Nephron (organoid): Measurements from ENCODE around the gene CD151.

Experiments used
- H3K27ac Mint-ChIP-seq, 3 experiments: 2 replicates each; pipeline ENCODE4 v1.8.0; 2020; ENCODE audit warnings: mixed read lengths in 3 of 3, mild to moderate bottlenecking in 2 of 3, moderate library complexity in 1 of 3
- H3K27me3 Mint-ChIP-seq: 2 replicates; pipeline ENCODE4 v1.8.0; 2021; ENCODE audit warnings: low read depth, mild to moderate bottlenecking, moderate library complexity, mixed read lengths
- H3K36me3 Mint-ChIP-seq: 2 replicates; pipeline ENCODE4 v1.8.0; 2020; ENCODE audit warnings: low read depth, mixed read lengths
- H3K4me1 Mint-ChIP-seq: 2 replicates; pipeline ENCODE4 v1.8.0; 2020; ENCODE audit warnings: mixed read lengths
- H3K4me3 Mint-ChIP-seq, 3 experiments: 2 replicates each; pipeline ENCODE4 v1.8.0; 2020; ENCODE audit warnings: mild to moderate bottlenecking in 3 of 3, mixed read lengths in 3 of 3, moderate library complexity in 2 of 3
- H3K9me3 Mint-ChIP-seq: 2 replicates; pipeline ENCODE4 v1.8.0; 2020; ENCODE audit warnings: mixed read lengths
- TF ChIP-seq, protein P1 (sequence below), 3 experiments: fragments of 200-600 bp; sonication (generic); IDR thresholded peaks; one replicate each; pipeline ENCODE4 v1.5.0; 2021; ENCODE audit warnings: antibody characterized with exemption in 3 of 3; ENCODE audit not compliant: unreplicated experiment in 3 of 3

The CD151 gene

DNA sequence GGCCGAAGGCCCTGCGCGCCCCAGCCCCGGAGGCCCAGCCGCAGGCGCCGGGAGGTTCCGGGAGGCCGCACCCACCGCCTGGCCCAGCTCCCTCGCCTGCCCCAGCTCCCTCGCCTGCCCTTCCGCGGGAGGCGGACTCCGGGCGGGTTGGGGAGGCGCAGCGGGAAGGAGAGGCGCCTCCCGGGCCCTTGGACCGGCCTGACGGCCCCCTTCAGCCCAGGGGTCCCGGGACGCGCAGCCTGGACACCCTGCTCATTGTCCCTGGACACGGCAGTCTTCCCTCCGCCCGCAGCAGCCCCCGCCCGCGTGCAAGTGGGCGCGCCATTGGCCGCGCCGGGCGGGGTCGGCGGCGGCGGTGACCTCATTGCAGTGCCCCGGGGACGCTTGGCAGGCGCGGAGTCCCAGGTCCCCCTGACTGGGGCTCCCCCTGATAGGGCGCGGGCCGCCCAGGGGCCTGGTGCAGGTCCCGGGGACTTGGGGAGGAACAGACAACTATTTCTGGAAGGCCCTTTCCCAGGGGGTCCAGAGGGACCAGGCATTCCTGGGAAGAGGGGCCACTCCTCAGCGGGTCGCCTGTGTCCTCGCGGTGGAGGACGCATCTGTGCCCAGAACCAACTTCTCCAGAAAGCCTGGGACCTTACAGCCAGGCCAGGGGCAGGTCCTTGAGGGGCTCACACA is 501 bp downstream of the CD151 start:
- Mint-ChIP-seq H3K4me3 (peak overlapping the region; percentile 84 to 87 (median 85)), H3K36me3 (no peaks in the 10 kb centered on the region), H3K27me3 (peaks cover 24% of the 10 kb centered on the region), H3K27ac (peak overlapping the region; percentile 25 to 69 (median 63)), H3K9me3 (no peaks in the 10 kb centered on the region), H3K4me1 (peaks cover 24% of the 10 kb centered on the region)
- TF ChIP-seq, protein P1, sequence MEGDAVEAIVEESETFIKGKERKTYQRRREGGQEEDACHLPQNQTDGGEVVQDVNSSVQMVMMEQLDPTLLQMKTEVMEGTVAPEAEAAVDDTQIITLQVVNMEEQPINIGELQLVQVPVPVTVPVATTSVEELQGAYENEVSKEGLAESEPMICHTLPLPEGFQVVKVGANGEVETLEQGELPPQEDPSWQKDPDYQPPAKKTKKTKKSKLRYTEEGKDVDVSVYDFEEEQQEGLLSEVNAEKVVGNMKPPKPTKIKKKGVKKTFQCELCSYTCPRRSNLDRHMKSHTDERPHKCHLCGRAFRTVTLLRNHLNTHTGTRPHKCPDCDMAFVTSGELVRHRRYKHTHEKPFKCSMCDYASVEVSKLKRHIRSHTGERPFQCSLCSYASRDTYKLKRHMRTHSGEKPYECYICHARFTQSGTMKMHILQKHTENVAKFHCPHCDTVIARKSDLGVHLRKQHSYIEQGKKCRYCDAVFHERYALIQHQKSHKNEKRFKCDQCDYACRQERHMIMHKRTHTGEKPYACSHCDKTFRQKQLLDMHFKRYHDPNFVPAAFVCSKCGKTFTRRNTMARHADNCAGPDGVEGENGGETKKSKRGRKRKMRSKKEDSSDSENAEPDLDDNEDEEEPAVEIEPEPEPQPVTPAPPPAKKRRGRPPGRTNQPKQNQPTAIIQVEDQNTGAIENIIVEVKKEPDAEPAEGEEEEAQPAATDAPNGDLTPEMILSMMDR (IDR thresholded peaks at IDR 0.05; ENCODE audit: unreplicated experiment in 3 of 3) = no peak

DNA sequence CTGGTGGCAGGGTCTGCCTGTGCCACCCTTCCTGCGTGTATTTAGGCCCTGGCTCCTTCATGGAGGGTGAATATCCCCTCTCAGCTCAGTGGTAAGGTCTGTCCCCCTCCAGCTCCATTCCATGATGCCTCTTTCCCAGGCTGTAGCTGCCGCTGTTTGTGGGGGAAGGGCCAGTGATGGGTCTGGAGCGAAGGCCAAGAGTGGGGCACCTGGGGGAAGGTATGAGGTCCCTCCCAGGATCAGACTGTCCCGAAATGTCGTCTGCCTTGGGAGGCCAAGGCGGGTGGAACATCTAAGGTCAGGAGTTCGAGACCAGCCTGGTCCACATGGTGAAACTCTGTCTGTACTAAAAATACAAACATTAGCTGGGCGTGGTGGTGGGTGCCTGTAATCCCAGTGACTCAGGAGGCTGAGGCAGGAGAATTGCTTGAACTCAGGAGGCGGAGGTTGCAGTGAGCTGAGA is 1.1 kb downstream of the CD151 start:
- Mint-ChIP-seq H3K9me3 (no peaks in the 10 kb centered on the region), H3K36me3 (peaks cover 5% of the 10 kb centered on the region), H3K4me1 (peaks cover 22% of the 10 kb centered on the region), H3K4me3 (peak overlapping the region; percentile 84 to 87 (median 85)), H3K27me3 (peaks cover 18% of the 10 kb centered on the region), H3K27ac (peak overlapping the region; percentile 25 to 69 (median 63))
- TF ChIP-seq, protein P1 (IDR thresholded peaks at IDR 0.05; ENCODE audit: unreplicated experiment in 3 of 3) = no peak

DNA sequence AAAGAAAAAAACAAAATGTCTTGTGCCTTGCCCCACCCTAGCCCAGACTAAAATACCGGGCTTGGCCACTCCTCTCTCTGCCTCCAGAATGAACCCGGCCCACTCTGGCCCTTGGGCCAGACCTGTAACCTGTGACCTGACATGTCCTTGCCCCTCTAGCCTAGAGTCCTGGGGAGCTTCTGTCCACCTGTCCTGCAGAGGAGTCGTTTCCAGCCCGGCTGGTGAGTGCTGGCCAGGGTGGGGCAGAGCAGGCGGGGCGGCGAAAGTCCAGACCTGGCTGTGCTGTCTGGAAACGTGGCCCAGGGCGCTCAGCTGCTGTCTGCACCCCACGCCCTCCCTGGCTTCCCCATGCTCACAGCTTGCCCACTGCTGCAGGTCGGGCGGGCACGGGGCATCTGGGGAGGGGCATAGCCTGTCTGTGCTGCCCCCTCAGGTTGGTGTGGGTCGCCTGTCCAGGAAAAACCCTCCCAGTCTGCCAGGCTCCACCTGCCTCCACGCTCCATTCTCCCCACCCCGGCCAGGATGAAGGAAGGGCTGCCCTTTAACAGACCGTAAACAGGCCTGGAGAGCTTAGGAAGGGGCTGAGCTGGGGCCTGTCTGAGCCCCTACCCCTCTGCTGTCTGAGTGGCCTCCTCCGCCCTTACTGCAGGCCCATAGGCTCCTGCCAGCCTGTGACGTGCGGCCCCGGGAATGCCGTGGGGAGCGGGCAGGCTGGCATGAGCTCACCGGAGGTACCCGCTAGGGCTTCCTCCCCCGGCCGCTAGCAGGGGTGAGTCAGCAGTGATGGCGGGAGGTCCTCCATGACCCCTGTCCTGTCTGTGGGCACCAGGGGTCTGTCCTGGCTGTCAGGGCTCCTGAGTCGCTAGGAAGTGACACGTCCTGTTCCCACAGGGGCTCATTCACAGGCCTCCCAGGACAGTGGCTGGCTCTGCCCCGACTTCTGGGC is 1.9 kb downstream of the CD151 start:
- peaks cover 16% of the 10 kb centered on the region for H3K4me1 Mint-ChIP-seq
- peak overlapping the region; percentile 84 to 87 (median 85) for H3K4me3 Mint-ChIP-seq
- no peaks in the 10 kb centered on the region for H3K9me3 Mint-ChIP-seq
- TF ChIP-seq, protein P1 (IDR thresholded peaks at IDR 0.05; ENCODE audit: unreplicated experiment in 3 of 3) = no peak
- H3K27me3 Mint-ChIP-seq = peaks cover 11% of the 10 kb centered on the region
- H3K36me3 Mint-ChIP-seq = peaks cover 6% of the 10 kb centered on the region
- peak overlapping the region in 2 of 3 experiments; percentile 63 to 69 for H3K27ac Mint-ChIP-seq

DNA sequence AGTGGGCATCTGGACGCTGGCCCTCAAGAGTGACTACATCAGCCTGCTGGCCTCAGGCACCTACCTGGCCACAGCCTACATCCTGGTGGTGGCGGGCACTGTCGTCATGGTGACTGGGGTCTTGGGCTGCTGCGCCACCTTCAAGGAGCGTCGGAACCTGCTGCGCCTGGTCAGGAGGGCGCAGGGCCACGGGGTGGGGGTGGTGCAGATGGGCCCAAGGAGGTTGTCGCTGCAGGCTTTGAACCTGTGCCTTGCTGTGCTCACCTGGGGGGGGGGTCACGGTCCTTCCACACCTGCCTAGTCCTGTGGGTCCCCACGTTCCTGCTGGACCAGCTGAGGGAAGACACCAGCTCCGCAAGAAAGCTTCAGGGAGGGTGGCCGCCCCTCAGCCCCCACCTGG is 3.5 kb downstream of the CD151 start:
- Mint-ChIP-seq H3K9me3 (no peaks in the 10 kb centered on the region), H3K27me3 (peaks cover 7% of the 10 kb centered on the region), H3K4me3 (no peak overlapping the region), H3K36me3 (peaks cover 12% of the 10 kb centered on the region), H3K27ac (no peak overlapping the region), H3K4me1 (peaks cover 24% of the 10 kb centered on the region)
- TF ChIP-seq, protein P1 (IDR thresholded peaks at IDR 0.05; ENCODE audit: unreplicated experiment in 3 of 3) = no peak

DNA sequence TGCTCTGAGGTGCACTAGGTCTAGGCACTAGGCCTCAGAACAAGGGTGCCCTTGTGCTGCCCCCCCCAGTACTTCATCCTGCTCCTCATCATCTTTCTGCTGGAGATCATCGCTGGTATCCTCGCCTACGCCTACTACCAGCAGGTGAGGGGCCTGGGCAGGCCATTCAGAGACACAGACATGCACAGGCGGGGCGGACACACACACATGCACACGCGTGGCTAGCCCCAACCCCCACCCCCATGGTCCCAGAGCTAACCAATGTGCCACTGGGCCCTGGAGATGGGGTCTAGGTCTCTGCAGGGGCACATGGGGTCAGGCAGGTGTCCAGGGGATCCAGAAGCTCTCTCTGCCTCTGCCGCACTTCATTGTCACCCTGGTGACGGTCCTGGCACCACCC is 3.9 kb downstream of the CD151 start:
- TF ChIP-seq, protein P1 (IDR thresholded peaks at IDR 0.05; ENCODE audit: unreplicated experiment in 3 of 3) = no peak
- Mint-ChIP-seq H3K36me3 (peaks cover 12% of the 10 kb centered on the region), H3K27me3 (peaks cover 3% of the 10 kb centered on the region), H3K27ac (no peak overlapping the region), H3K9me3 (no peaks in the 10 kb centered on the region), H3K4me1 (peaks cover 19% of the 10 kb centered on the region), H3K4me3 (no peak overlapping the region)
